Muscle layer of duodenum (tissue), 2 donors: ENCODE measurements around the gene THADA.

Experiments used
- H3K27ac ChIP-seq: one replicate; pipeline ENCODE4 v1.7.0; 2013; ENCODE audit warnings: mild to moderate bottlenecking, low read length
- H3K27me3 ChIP-seq: one replicate; pipeline ENCODE4 v1.7.0; 2013; ENCODE audit warnings: low read depth, mild to moderate bottlenecking, control low read depth, low read length
- H3K36me3 ChIP-seq, 2 donors: one replicate each; pipeline ENCODE4 v1.7.0; 2013; ENCODE audit warnings: low read length in 2 of 2, control low read depth in 1 of 2, mild to moderate bottlenecking in 1 of 2; ENCODE audit not compliant: insufficient read depth in 2 of 2, control insufficient read depth in 1 of 2
- H3K4me1 ChIP-seq, 2 donors: one replicate each; pipeline ENCODE4 v1.7.0; 2013; ENCODE audit warnings: low read length in 2 of 2, mild to moderate bottlenecking in 2 of 2, control low read depth in 1 of 2, moderate library complexity in 1 of 2; ENCODE audit not compliant: insufficient read depth in 2 of 2, control insufficient read depth in 1 of 2
- H3K4me3 ChIP-seq, 2 donors: one replicate each; pipeline ENCODE4 v1.7.0; 2013; ENCODE audit warnings: low read length in 2 of 2, low read depth in 1 of 2, mild to moderate bottlenecking in 1 of 2
- H3K9me3 ChIP-seq, 2 donors: one replicate each; pipeline ENCODE4 v1.7.0; 2013; ENCODE audit warnings: low read length in 2 of 2, control low read depth in 1 of 2, mild to moderate bottlenecking in 1 of 2; ENCODE audit not compliant: control insufficient read depth in 1 of 2
- donor health status: healthy.

The THADA gene

DNA sequence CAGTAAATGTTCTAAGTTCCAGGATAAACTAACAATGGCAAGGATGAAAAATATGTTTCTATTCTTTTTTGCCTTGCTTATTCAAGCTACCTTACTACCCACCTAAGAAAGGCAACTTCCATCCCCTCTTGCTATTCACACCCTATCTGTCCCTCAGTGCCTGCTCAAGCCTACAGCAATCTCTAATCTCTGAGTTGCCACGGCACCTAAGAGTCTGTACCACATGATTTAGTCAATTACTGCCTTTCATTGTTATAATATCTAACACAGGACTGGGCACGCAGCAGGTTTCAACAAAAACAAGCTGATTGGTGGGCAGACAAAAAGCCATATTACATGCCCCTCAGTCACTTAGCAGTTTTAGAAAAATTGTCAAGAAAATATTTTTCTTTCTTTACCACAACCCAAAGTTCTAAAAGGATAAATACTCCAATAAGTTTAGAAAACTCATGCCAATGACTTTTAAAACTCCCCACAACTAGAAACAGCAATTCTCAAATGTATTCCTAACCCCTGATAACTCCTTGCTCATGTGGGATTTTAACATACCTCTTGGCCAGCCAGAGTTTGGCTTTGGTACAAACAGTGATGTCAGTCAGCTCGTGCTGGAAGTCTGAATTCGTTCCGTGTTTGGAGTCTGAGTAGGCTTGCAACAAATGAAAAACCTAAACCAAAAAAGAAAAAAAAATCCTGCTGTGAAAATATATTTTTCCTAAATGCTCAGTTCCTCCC lies 252.1 kb downstream of the THADA start:
- H3K27me3 ChIP-seq = no peaks in the 10 kb centered on the region
- no peaks in the 10 kb centered on the region for H3K36me3 ChIP-seq
- H3K27ac ChIP-seq = peak overlapping the region; percentile 83
- no peak overlapping the region for H3K4me3 ChIP-seq
- no peaks in the 10 kb centered on the region for H3K9me3 ChIP-seq
- peaks cover 23 to 63% of the 10 kb centered on the region in 2 donors for H3K4me1 ChIP-seq

DNA sequence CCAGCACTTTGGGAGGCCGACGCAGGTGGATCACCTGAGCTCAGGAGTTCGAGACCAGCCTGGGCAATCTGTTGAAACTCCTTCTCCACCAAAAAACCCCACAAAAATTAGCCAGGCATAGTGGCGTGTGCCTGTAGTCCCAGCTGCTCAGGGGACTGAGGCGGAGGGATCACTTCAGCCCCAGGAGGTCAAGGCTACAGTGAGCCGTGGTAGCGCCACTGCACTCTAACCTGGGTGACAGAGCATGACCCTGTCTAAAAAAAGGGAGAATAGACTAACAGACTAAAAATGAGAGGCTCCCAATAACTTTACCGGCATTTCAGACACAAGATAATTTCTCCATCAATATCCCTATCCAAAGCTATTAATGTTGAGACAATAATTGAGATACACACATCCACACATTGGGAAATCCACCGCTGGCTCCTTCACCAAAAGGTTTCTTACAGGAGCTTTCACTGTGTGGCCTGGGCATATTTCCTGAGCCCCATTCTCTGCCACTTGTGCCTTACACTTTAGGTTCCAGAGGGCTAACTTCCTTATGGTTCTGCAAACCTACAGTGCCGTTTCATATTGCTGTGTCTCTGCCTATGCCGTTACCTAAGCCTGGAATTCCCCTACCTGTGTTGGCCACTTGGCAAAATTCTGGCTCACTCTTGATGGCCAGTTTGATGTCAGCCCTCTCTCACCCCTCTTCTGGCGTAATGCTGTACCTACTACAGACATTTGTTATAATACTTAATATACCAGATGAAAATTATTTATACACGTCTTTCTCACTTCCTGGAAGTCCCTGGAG lies 253.7 kb downstream of the THADA start:
- Histone ChIP-seq H3K9me3 (no peaks in the 10 kb centered on the region), H3K36me3 (no peaks in the 10 kb centered on the region), H3K4me3 (no peak overlapping the region), H3K4me1 (peaks cover 19 to 50% of the 10 kb centered on the region in 2 donors), H3K27ac (no peak overlapping the region), H3K27me3 (no peaks in the 10 kb centered on the region)

DNA sequence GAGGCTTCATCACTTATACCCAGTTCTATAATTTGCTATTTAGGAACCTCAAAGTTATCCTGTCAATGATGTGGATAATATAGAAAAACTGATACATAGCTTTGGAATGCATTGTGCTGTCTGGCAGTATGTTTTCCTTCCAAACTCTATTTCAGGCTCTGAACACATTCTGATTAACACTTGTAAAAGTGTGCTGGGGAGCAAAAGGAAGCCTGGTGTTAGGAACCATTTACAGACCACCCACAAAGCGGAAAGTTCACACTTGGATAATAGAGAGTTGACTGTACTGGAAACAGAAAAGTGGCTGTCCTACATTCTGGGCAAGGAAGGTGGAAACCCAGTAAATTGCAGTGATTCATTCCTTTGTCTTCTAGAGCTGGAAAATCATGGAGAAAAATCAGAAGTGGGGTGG lies 254.9 kb downstream of the THADA start:
- peaks cover 27 to 49% of the 10 kb centered on the region in 2 donors for H3K4me1 ChIP-seq
- peak overlapping the region in 1 of 2 donors; percentile 8 for H3K4me3 ChIP-seq
- peak overlapping the region; percentile 60 for H3K27ac ChIP-seq

DNA sequence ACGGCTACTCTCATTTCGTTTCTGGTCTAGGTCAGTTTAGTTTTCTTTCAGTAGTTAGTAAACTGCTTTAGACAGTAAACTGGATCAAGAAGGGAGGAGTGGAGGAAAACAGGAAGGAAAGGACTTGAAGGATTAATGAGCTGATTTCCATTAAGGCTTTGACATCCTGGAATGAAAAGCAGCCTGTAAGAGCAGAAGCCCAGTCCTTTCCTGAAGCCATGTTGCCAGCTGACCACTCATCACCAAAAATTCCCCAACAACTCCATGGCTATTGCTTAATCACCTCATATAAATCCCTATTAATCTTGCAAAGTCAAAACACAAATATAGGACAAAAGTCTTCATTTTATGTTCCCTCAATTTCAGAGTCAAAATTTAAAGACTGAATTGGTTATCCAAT lies 255.8 kb downstream of the THADA start:
- H3K27me3 ChIP-seq = no peaks in the 10 kb centered on the region
- peaks cover 23 to 40% of the 10 kb centered on the region in 2 donors for H3K4me1 ChIP-seq
- H3K27ac ChIP-seq = peak overlapping the region; percentile 60
- no peaks in the 10 kb centered on the region for H3K36me3 ChIP-seq
- H3K4me3 ChIP-seq = no peak overlapping the region
- H3K9me3 ChIP-seq = no peaks in the 10 kb centered on the region

More for the DNA sequence above, 254.9 kb downstream of the THADA start:
- Histone ChIP-seq H3K9me3 (no peaks in the 10 kb centered on the region), H3K36me3 (no peaks in the 10 kb centered on the region), H3K27me3 (no peaks in the 10 kb centered on the region)

DNA sequence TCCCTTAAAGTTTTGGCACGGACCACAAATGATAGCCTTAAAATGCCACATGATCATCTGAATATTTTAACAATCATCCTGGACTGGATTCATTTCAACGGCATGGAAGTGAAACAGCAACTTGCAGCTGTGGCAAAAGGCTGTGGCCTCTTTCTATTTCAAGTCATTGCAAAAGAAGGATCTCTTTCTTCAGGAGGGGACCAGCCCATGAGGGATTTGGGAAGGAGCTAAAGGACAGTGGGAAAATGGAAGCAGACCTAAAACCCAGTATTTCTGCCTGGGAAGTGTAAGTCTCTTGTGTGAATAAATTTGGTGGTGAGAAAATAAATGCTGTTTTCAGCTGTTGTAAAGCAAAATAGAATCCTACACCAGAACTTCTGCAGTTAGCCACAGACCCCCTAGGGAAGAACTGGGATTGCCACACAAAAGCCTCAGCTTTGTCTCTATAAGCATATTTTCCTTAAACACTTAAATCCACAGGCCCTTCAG lies 262.1 kb downstream of the THADA start:
- no peaks in the 10 kb centered on the region for H3K27me3 ChIP-seq
- peak overlapping the region in 1 of 2 donors; percentile 9 for H3K4me3 ChIP-seq
- H3K9me3 ChIP-seq = no peaks in the 10 kb centered on the region
- peak overlapping the region; percentile 82 for H3K27ac ChIP-seq
- H3K36me3 ChIP-seq = no peaks in the 10 kb centered on the region
- peaks cover 21 to 56% of the 10 kb centered on the region in 2 donors for H3K4me1 ChIP-seq

DNA sequence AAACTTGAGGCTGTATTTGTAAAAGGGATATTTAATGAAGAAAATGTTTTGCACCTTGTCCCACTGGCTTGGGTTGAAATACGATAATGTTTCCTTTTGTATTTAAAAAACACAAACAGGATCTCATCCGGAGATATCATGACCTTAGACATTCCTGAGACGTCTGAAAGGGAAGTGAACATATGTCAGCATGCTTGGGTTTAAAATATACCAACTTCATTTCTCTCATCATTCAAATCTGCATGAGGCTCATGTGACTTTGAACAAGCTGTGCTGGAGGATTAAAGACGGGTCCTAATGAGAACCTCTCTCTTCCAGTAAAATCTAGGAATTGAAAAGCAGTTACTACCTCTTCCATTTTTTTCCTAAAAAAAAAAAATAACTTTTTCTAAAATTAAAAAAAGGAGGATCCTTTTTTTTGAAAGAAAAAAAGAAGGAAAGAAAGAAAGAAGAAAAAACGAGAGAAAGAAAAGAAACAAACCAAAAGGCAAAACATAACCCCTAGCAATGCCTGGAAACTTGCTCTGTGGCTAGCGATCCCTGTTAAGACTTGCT lies 262.7 kb downstream of the THADA start:
- Histone ChIP-seq H3K36me3 (no peaks in the 10 kb centered on the region), H3K4me1 (peaks cover 21 to 61% of the 10 kb centered on the region in 2 donors), H3K9me3 (no peaks in the 10 kb centered on the region), H3K27ac (peak overlapping the region; percentile 82), H3K27me3 (no peaks in the 10 kb centered on the region), H3K4me3 (peak overlapping the region in 1 of 2 donors; percentile 9)

DNA sequence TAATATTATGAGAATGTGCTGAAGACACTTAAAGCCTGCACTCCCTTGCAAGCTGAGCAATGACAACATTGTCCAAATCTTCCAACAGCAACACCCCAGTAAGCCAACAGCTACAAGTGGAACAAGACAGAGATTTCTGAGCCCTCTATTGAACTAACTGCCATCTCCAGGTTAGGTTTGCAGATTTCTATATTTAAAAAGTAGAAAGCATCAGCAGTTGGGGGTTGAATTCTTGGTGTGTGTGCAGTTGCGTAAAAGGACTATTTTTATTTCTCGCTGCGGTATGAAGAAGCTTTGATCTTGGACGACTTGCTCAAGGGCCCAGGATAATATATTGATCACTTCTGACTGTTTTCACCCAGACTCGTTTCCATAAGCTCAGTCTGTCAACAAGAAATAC lies 263.2 kb downstream of the THADA start:
- no peaks in the 10 kb centered on the region for H3K9me3 ChIP-seq
- H3K4me3 ChIP-seq = no peak overlapping the region
- H3K36me3 ChIP-seq = no peaks in the 10 kb centered on the region
- H3K4me1 ChIP-seq = peaks cover 25 to 61% of the 10 kb centered on the region in 2 donors
- H3K27me3 ChIP-seq = no peaks in the 10 kb centered on the region
- peak overlapping the region; percentile 82 for H3K27ac ChIP-seq

DNA sequence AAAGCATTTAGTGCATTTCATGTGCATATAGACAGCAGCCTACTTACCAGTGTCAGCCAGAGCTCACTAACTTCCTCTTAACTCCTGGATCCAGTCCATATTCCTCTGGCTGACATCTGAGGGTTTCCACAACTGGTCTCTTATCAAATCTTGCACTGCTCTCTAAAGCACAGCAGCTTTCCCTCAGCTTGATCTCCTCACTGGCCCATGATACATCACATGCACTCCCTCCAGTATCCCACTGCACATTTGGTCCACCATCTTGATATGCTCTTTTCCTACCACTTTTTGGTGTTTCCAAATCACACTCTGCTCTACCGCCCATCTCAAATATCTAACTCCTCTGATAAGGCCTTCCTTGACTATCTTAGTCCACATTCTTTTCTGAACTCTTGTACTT lies 264.4 kb downstream of the THADA start:
- no peaks in the 10 kb centered on the region for H3K36me3 ChIP-seq
- no peak overlapping the region for H3K27ac ChIP-seq
- no peak overlapping the region for H3K4me3 ChIP-seq
- no peaks in the 10 kb centered on the region for H3K27me3 ChIP-seq
- peaks cover 18 to 57% of the 10 kb centered on the region in 2 donors for H3K4me1 ChIP-seq
- no peaks in the 10 kb centered on the region for H3K9me3 ChIP-seq

DNA sequence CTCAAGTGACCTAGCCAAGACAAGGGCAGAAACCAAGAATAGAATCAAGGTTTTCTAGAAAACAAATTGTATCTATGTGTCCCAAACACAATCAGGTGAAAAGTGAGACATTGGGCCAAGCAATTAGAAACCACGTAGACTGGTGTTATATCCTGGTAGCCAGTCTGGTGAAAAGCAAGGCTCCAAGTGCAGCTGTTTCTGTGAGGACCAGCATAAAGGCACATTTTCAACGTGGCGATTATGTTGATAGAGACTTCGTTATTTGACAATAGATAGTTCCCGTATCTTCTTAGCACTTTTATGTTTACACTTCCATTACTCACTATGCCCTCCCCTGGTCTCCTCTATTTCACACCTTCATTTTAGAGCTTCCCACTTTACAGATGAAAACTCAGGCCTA lies 266.2 kb downstream of the THADA start:
- Histone ChIP-seq H3K9me3 (no peaks in the 10 kb centered on the region), H3K36me3 (no peaks in the 10 kb centered on the region), H3K27me3 (no peaks in the 10 kb centered on the region), H3K27ac (peak overlapping the region; percentile 42), H3K4me1 (peaks cover 17 to 57% of the 10 kb centered on the region in 2 donors), H3K4me3 (no peak overlapping the region)

DNA sequence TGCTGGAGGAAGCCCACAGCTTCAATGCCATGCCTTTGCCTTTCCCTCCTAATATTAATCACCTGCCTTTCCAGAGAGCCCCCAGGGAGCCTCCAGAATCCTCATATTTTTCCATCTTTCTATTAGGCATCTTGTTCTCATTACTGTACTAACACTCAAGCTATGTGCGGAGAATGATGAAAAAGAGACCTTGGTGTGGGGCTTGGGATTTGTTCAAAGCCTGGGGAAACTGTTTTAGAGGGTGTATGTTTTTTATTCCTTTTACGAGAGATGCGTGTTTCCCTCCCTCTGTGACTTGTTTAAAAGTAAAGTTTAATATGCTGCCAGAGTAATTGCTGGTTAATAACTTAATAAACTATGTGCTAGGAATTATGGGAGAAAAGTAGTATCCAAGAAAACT lies 267.0 kb downstream of the THADA start:
- Histone ChIP-seq H3K36me3 (no peaks in the 10 kb centered on the region), H3K27ac (peak overlapping the region; percentile 57), H3K9me3 (no peaks in the 10 kb centered on the region), H3K4me1 (peaks cover 11 to 52% of the 10 kb centered on the region in 2 donors), H3K27me3 (no peaks in the 10 kb centered on the region), H3K4me3 (no peak overlapping the region)

DNA sequence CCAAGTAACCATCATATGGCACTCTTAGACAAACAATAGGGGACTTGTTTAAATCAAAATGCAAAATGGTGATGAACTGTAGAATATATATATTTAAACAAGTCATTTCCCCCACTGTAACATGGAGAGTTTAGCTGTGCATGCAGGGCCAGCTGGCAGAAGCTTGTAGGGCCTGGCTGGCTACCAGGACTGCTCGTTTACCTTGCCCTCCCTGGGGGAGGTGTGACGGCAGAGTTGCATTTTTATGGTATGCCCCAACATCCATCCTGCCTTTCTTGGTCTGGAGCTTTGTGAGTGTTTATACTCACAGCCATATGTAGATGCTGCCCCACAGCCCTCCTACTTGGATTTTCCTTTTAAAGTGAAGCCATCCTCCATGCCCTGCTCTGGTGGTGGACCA lies 267.7 kb downstream of the THADA start:
- H3K4me1 ChIP-seq = peaks cover 9 to 51% of the 10 kb centered on the region in 2 donors
- H3K4me3 ChIP-seq = no peak overlapping the region
- no peak overlapping the region for H3K27ac ChIP-seq
- no peaks in the 10 kb centered on the region for H3K36me3 ChIP-seq
- H3K9me3 ChIP-seq = no peaks in the 10 kb centered on the region
- no peaks in the 10 kb centered on the region for H3K27me3 ChIP-seq
